Camera-type eye (tissue), 1 donor: ENCODE results near the gene HSD3B7. TPM values are rescaled to one million over a fixed set of nuclear protein-coding genes. Genes with fewer than 3 reads are reported as not detected.

ENCODE experiments used
- total RNA-seq: library from RNA; depleted of rRNA; stranded (reverse); fragments of >200 nt; gene quantifications from one replicate; pipeline ENCODE4 v1.2.3, GENCODE V29; 2014

The HSD3B7 gene
- total RNA-seq: 8.4 TPM

GRCh38 chr16:30984669-30985400 is at the start of gene HSD3B7:
HSD3B7 (plus strand) TSS chr16:30985207; CDS start chr16:30985659, 452 bp downstream.

DNA sequence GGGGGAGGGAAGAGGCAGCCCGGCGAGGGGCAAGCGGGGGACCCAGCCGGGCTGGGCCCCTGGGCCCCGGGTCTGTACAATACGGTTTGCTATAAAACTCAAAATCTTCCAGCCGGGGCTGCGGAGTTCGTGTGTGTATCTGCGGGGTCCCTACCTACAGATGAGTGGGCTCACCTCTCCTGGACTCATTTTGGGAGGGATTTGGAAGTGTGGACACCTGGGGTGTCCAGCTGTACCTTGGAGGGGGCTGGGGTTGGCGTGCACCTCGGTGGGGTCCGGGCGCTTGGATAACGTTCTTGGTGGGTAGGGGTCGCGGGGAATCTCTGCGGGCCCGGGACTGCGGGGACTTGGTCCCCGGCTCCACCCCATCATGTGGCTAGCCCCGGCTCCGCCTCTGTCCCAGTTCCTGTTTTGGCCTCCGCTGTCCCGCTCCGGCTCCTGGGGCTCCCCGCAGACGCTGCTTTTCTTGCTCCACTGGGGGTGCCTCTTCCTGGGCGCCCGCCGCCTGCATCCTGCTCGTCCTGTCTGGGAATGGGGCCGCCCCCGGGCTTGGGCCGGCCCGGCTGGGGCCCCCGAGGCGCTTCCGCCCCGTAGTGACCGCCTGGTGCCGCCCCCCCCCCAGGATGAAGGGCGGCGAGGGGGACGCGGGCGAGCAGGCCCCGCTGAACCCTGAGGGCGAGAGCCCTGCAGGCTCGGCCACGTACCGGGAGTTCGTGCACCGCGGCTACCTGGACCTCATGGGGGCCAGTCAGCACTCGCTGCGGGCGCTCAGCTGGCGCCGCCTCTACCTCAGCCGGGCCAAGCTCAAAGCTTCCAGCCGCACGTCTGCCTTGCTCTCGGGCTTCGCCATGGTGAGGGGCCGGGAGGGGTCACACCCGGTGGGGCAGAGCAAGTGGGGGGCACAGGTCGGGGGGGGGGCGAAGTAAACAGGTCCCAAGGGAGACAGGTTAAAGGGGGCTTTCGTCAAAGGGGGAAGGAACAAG is 36.0 kb upstream of the HSD3B7 start, which contains the start of gene ORAI3:
Gene ORAI3, plus strand, starts transcription at position 402 of the 983 bp plus-strand sequence. Its CDS starts 222 bp downstream, at position 624.

DNA sequence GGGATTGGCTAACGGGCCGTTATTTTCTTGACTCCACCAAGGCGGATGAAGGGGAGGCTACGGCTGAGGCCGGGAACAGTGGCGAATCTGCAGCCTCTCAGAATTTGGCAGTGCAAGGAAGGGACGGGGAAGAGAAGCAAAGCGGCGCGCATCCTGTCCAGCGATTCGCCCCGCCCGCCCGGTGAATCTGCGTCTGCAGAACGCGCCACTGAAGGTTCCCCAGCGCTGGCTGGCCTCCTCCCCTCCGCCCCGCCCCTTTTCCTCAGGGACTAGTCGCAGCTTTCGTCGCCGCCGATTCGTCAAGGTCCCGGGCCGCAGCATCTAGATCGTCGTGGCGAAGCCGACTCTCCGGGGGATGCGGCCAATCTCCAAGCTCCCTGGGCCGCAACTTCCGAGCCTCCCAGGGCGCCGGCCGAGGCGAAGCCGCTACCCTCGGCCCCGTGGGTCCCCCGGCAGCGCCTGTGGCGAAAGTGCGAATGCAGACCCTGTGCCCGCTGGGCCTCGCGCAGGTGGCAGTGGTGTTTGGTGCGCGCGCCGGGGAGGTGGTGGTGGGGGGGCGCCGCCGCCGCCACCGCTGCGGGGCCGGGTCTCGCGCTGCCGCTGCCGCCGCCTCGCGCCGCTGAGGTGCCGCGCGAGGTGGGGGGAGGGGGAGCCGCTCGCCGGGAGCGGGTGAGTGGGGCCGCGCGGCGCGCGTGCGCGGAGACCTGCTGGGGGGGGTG is 27.4 kb upstream of the HSD3B7 start, which contains the start of gene SETD1A:
Gene SETD1A, plus strand, starts transcription at position 299 of the 719 bp plus-strand sequence. CDS start 978 bp downstream, outside the sequence.

DNA sequence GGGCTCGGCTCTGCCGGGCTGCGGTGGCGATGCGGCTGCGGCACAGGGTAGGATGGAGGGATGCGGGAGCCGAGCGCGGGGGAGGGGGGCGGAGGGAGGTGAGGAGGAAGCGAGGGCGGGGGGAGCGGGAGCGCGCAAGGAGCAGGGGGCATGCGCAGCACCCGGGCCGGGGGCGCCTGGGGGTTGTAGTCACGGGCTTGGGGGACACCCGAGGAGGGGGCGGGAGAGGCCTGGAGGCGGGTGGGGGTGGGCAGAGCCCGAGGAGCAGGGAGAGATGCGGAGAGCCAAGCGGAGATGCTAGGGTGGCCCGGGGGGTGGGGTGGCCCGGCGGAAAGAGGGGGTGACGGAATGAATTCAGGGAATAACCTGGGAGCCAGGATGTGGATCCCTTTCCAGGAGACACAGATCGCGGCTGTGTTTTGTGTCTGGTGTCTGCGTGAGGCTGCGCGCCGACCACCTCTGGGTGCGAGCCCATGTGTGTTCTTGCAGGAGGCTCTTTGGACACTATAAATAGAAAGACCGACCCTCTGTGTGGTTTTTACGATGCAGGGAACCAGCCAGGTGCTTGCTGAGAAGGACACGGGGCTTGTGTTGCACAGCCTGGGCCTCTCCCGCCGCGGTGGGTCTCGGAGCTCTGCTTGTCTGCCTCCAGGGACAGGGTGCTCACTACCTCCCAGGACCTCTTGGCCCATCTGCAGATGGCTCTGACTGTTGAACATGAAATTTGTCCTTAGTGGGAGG is 25.7 kb downstream of the HSD3B7 start, which contains the start of gene STX1B:
Gene STX1B, minus strand, starts transcription at position 54 of the 741 bp plus-strand sequence. CDS start 242 bp downstream, outside the sequence.

GRCh38 chr16:31032736-31033708 is 48.0 kb downstream of the HSD3B7 start, which contains the start of gene STX4:
STX4 (plus strand) TSS chr16:31033558; CDS start chr16:31033806, 248 bp downstream.

Other genes with a start within 250 kb of the HSD3B7 start
- 10.8 TPM for gene PHKG2, start 236.8 kb upstream of the HSD3B7 start, total RNA-seq
- 4.6 TPM for gene CFAP119, start 223.1 kb upstream of the HSD3B7 start, total RNA-seq
- 148 TPM for gene RNF40, start 222.9 kb upstream of the HSD3B7 start, total RNA-seq
- gene ZNF629, start 198.0 kb upstream of the HSD3B7 start, total RNA-seq: 18.8 TPM
- 34.7 TPM for gene BCL7C, start 91.1 kb upstream of the HSD3B7 start, total RNA-seq
- gene CTF1, start 88.6 kb upstream of the HSD3B7 start, total RNA-seq: 1.6 TPM
- 23.4 TPM for gene FBXL19, start 61.6 kb upstream of the HSD3B7 start, total RNA-seq
- gene ORAI3, start 36.1 kb upstream of the HSD3B7 start, total RNA-seq: 17.2 TPM
- gene SETD1A, start 27.5 kb upstream of the HSD3B7 start, total RNA-seq: 9.0 TPM
- gene STX1B, start 25.4 kb downstream of the HSD3B7 start, total RNA-seq: 9.1 TPM
- 30.6 TPM for gene STX4, start 48.4 kb downstream of the HSD3B7 start, total RNA-seq
- gene ZNF668, start 89.0 kb downstream of the HSD3B7 start, total RNA-seq: 5.4 TPM
- gene ZNF646, start 89.2 kb downstream of the HSD3B7 start, total RNA-seq: 18.0 TPM
- 4.1 TPM for gene PRSS53, start 103.7 kb downstream of the HSD3B7 start, total RNA-seq
- gene VKORC1, start 109.6 kb downstream of the HSD3B7 start, total RNA-seq: 66.6 TPM
- 21.9 TPM for gene BCKDK, start 123.2 kb downstream of the HSD3B7 start, total RNA-seq
- gene KAT8, start 132.5 kb downstream of the HSD3B7 start, total RNA-seq: 56.6 TPM
- 6.2 TPM for gene PRSS8, start 150.5 kb downstream of the HSD3B7 start, total RNA-seq
- not detected for gene PRSS36, start 164.9 kb downstream of the HSD3B7 start, total RNA-seq
- gene FUS, start 194.9 kb downstream of the HSD3B7 start, total RNA-seq: 155 TPM
- 8.5 TPM for gene PYCARD, start 217.6 kb downstream of the HSD3B7 start, total RNA-seq
- gene TRIM72, start 228.9 kb downstream of the HSD3B7 start, total RNA-seq: 7.6 TPM
- not detected for gene PYDC1, start 231.9 kb downstream of the HSD3B7 start, total RNA-seq